Colonic mucosa (tissue), 4 donors: ENCODE results near the gene TDRD9. TPM values are rescaled to one million over a fixed set of nuclear protein-coding genes. Genes with fewer than 3 reads are reported as not detected.

Experiments
- DNase-seq: peaks from one replicate; pipeline ENCODE4 v3.0.0-alpha.2; 2020
- H3K27ac ChIP-seq: fragments of 200-600 bp; one replicate; pipeline ENCODE4 v1.8.0; 2021
- H3K27me3 ChIP-seq: fragments of 200-600 bp; one replicate; pipeline ENCODE4 v1.8.0; 2021
- H3K36me3 ChIP-seq: fragments of 200-600 bp; one replicate; pipeline ENCODE4 v1.8.0; 2021
- H3K4me1 ChIP-seq: fragments of 200-600 bp; one replicate; pipeline ENCODE4 v1.8.0; 2021; ENCODE audit warnings: mild to moderate bottlenecking
- H3K4me3 ChIP-seq: fragments of 200-600 bp; one replicate; pipeline ENCODE4 v1.8.0; 2021
- H3K9ac ChIP-seq, 2 donors: one replicate each; pipeline ENCODE4 v1.7.0; 2013; ENCODE audit warnings: control low read depth in 2 of 2, low read depth in 2 of 2, low read length in 2 of 2
- H3K9me3 ChIP-seq: fragments of 200-600 bp; one replicate; pipeline ENCODE4 v1.8.0; 2021
- intact Hi-C: fragments of 100-400 bp; cut with DNase I; formaldehyde crosslinking; loops from one replicate; pipeline ENCODE4 v1.14.1; 2022
- total RNA-seq, 2 donors: library from RNA; stranded (reverse); fragmentation: NEBNext Ultra II Directional in 1 of 2; extraction: Animal tissue kit (Norgen Biotek cat#: 25700) in 1 of 2; gene quantifications; one replicate each; pipeline ENCODE4 v1.2.1, GENCODE V29; 2021
- TF ChIP-seq, protein P1 (sequence below): fragments of 200-600 bp; IDR thresholded peaks from one replicate; pipeline ENCODE4 v1.8.0; 2022; ENCODE audit warnings: antibody characterized with exemption, mild to moderate bottlenecking
- donor health status: healthy.
- donor health status: DM: no; HTN: no; CAD: no.
- donor health status: DM: no; HTN: no; CAD: no.

TDRD9 gene
- total RNA-seq, 2 donors from 2014 or later: 0.44 to 1.1 TPM

DNA sequence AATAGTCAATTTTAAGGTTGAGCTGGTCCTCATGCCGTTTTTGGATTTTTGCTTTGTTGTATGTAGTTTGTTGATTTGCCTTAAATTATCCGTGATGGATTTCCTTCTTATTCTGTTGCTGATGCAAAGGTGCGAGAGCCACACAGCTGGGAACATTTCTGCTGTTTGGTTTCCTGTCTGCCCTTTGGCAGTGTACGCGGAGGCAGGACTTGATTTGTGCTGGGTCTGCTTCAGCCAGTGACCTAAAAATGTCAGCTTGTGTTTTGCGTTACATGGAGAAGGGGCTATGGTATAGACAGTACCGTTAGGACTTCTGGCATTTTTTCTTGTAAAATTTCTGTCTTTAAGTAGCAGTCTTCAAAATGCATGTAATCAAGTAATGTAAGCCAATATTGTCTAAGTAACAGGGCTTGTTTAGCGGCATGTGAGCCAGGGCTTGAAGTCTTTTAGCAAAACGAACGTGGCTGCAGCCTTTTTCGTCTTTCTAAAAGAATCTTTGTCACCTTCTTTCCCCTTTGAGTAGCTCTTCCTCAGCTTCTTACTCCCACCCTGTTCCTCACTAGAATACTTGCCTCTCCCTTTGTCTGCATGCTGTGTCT lies 32.3 kb downstream of the TDRD9 start:
- Histone ChIP-seq H3K27ac (no peak overlapping the region), H3K4me3 (no peak overlapping the region), H3K4me1 (no peaks in the 10 kb centered on the region), H3K9me3 (no peaks in the 10 kb centered on the region), H3K36me3 (no peaks in the 10 kb centered on the region), H3K9ac (no peak overlapping the region), H3K27me3 (no peaks in the 10 kb centered on the region)
- intact Hi-C loops: no loop called here
- DNase-seq: no peak
- TF ChIP-seq, protein P1, sequence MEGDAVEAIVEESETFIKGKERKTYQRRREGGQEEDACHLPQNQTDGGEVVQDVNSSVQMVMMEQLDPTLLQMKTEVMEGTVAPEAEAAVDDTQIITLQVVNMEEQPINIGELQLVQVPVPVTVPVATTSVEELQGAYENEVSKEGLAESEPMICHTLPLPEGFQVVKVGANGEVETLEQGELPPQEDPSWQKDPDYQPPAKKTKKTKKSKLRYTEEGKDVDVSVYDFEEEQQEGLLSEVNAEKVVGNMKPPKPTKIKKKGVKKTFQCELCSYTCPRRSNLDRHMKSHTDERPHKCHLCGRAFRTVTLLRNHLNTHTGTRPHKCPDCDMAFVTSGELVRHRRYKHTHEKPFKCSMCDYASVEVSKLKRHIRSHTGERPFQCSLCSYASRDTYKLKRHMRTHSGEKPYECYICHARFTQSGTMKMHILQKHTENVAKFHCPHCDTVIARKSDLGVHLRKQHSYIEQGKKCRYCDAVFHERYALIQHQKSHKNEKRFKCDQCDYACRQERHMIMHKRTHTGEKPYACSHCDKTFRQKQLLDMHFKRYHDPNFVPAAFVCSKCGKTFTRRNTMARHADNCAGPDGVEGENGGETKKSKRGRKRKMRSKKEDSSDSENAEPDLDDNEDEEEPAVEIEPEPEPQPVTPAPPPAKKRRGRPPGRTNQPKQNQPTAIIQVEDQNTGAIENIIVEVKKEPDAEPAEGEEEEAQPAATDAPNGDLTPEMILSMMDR: no peak

DNA sequence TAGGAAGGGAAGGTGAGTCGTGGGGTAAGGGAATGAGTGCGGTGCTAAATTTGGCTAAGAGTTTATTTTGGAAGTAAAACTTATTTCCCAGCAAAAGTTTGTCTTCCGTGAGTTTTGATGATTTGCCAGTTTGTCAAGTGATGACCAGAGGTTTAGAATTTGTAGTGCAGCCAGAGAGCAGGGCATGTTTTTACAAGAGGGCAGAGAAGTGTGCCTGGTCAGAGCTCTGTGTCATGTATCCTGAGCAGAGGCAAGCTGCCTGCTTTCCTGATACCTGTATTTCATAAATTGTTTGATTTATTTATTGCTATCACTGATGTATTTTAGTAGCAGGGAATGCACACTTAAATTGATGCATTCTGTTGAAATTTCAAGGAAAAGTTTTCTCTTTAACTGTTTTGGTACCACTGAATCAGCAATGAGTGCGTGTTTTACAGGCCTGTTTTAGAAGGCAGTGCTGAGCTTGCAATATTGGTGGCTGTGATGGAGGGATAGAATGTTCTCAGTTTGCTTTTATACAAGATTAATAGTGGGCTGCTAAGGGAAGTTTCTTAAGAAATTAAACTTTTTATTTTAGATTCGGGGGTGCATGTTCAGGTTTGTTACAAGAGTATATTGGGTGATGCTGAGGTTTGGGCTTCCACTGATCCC lies 33.8 kb downstream of the TDRD9 start:
- TF ChIP-seq, protein P1: no peak
- H3K4me1 ChIP-seq: no peaks in the 10 kb centered on the region
- intact Hi-C loops: no loop called here
- no peaks in the 10 kb centered on the region for H3K36me3 ChIP-seq
- H3K27me3 ChIP-seq: no peaks in the 10 kb centered on the region
- no peaks in the 10 kb centered on the region for H3K9me3 ChIP-seq
- H3K9ac ChIP-seq: no peak overlapping the region
- no peak for DNase-seq
- no peak overlapping the region for H3K4me3 ChIP-seq
- no peak overlapping the region for H3K27ac ChIP-seq

DNA sequence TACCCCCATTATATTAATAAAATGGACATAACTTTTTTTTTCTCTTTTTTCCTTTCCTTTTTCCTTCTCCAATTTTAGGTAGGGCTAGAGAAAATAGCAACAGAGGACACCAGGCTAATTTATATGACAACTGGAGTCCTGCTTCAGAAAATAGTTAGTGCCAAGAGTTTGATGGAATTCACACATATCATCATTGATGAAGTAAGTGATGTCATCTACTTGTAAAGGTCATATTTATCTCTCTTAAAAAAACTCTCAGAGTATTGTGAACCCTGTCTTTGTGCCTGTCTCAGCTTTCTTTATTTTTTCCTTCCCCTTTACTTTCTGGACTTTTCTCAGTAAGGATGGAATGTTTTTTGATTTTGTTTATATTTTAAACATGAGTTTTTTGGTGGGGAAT lies 38.4 kb downstream of the TDRD9 start:
- TF ChIP-seq, protein P1: no peak
- no peak for DNase-seq
- intact Hi-C loops: no loop called here
- Histone ChIP-seq H3K4me3 (no peak overlapping the region), H3K9ac (no peak overlapping the region), H3K9me3 (no peaks in the 10 kb centered on the region), H3K27ac (no peak overlapping the region), H3K36me3 (no peaks in the 10 kb centered on the region), H3K27me3 (no peaks in the 10 kb centered on the region), H3K4me1 (no peaks in the 10 kb centered on the region)

DNA sequence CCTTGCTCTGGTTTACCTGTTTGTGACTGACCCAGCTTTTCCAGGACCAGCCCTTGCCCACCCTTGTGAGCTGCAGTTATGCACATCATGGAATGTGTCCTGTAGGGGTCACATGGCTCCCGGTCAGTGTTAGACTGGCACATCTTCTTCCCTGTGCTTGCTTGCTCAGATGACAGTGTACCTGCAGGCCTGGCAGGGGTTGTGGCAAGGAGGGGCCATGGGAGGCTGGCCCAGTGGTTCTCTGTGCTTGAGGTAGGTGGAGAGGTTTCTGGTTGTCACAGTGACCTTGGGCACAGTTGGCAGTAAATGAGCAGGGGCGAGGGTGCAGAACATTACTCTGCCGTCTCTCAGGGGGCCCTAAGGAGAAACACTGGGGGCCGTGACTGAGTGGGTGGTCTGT lies 41.7 kb downstream of the TDRD9 start:
- no peak overlapping the region for H3K4me3 ChIP-seq
- no peaks in the 10 kb centered on the region for H3K27me3 ChIP-seq
- no peak overlapping the region for H3K9ac ChIP-seq
- intact Hi-C loops: no loop called here
- no peak for DNase-seq
- H3K9me3 ChIP-seq: no peaks in the 10 kb centered on the region
- no peaks in the 10 kb centered on the region for H3K36me3 ChIP-seq
- no peaks in the 10 kb centered on the region for H3K4me1 ChIP-seq
- TF ChIP-seq, protein P1: no peak
- no peak overlapping the region for H3K27ac ChIP-seq

DNA sequence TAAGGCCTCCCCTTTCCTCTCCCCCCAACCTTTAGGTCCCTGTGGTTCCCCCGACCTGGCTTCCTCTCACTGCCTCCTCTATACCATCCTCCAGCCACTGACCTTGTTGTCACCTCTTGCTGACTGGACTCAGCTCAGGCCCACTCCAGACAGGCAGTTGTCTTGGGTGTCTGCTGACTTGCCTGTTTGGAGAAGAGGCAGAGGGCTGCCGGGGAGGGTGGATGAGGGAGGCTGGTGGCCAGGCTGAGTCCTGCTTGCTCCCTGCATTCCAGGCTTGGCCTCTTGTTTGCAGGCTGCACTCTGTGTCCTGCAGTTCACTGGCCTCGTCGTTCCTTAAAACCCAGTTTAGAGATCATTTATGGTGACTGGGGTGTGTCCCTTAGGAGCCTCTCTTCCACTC lies 45.1 kb downstream of the TDRD9 start:
- no peak overlapping the region for H3K4me3 ChIP-seq
- intact Hi-C loops: no loop called here
- no peaks in the 10 kb centered on the region for H3K36me3 ChIP-seq
- H3K9me3 ChIP-seq: no peaks in the 10 kb centered on the region
- no peak overlapping the region for H3K27ac ChIP-seq
- no peaks in the 10 kb centered on the region for H3K27me3 ChIP-seq
- H3K9ac ChIP-seq: no peak overlapping the region
- H3K4me1 ChIP-seq: no peaks in the 10 kb centered on the region
- TF ChIP-seq, protein P1: no peak
- DNase-seq: no peak
